ENCODE results near the gene GADD45GIP1. TPM values are rescaled to one million over a fixed set of nuclear protein-coding genes. Genes with fewer than 3 reads are reported as not detected.

The GADD45GIP1 gene
- polyA plus RNA-seq, 2 of the 4 experiments (the other 2 are of a cell fraction), result 26.4 to 31.1 TPM

DNA sequence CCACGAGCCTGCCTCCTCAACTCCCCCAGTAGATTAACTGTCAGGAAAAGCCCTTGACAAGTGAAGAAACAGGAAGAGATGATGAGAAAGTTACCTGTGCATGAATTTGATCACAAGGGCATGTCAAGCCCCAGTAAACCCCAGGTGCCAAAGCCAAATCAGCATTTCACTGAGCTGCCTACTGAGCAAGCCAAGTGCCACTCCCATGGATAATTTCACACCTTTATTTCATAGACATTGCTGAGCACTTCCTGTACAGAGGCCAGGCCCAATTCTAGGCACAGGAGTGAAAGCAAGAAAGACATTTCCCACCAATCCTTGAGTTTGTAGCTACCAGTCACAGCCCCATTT is 2.4 kb downstream of the GADD45GIP1 start:
- ChIA-PET POLR2A (interaction anchor here (0.8 kb wide), 1 partner anchor 21 kb away, joined by 3 read pairs; the partner anchor contains the start of gene FARSA), CTCF (interaction anchor here (1.2 to 5.7 kb wide), 3 partner anchors 10 to 69 kb away, joined by 3 to 43 read pairs (median 6); no protein-coding TSS in a partner anchor)
- DNase-seq (ENCODE audit: low read depth in 1 of 2, low spot score in 1 of 2), result no peak
- H3K4me1 ChIP-seq, result peaks cover 21% of the 10 kb centered on the region; the same call in 2 of the 3 replicates
- peak overlapping the region; percentile 82 for H3K4me2 ChIP-seq
- H3K9me3 ChIP-seq, result no peaks in the 10 kb centered on the region
- H3K27ac ChIP-seq, result no peak overlapping the region
- TF ChIP-seq PHF8 (IDR thresholded peaks at IDR 0.05; ENCODE audit: borderline replicate concordance, low read depth) (no peak), BCL3 (IDR thresholded peaks at IDR 0.05) (no peak), CEBPB (IDR thresholded peaks at IDR 0.05) (no peak), HES2 (IDR thresholded peaks at IDR 0.05) (no peak), ZNF302 (CRISPR knock-in tag; IDR thresholded peaks at IDR 0.05) (no peak), ZSCAN20 (CRISPR knock-in tag; IDR thresholded peaks at IDR 0.05) (no peak), HOXB5 (CRISPR knock-in tag; IDR thresholded peaks at IDR 0.05) (no peak), TP53 (CRISPR knock-in tag; IDR thresholded peaks at IDR 0.05) (no peak), EHF (CRISPR knock-in tag; IDR thresholded peaks at IDR 0.05) (no peak), CBX8 (IDR thresholded peaks at IDR 0.05) (no peak), ZC3H11A (IDR thresholded peaks at IDR 0.05) (no peak), JUN (IDR thresholded peaks at IDR 0.05) (no peak), HOXB13 (CRISPR knock-in tag; IDR thresholded peaks at IDR 0.05; ENCODE audit: low read depth) (no peak), EP300 (IDR thresholded peaks at IDR 0.05) (no peak), HOXA7 (CRISPR knock-in tag; IDR thresholded peaks at IDR 0.05) (no peak)
- FAIRE-seq, result no peak
- ATAC-seq, result no peak
- 88% methylated on average over 1 of the region's 1 CpG for WGBS (ENCODE audit: missing lambda C conversion rate)
- H3K4me3 ChIP-seq, result no peak overlapping the region

DNA sequence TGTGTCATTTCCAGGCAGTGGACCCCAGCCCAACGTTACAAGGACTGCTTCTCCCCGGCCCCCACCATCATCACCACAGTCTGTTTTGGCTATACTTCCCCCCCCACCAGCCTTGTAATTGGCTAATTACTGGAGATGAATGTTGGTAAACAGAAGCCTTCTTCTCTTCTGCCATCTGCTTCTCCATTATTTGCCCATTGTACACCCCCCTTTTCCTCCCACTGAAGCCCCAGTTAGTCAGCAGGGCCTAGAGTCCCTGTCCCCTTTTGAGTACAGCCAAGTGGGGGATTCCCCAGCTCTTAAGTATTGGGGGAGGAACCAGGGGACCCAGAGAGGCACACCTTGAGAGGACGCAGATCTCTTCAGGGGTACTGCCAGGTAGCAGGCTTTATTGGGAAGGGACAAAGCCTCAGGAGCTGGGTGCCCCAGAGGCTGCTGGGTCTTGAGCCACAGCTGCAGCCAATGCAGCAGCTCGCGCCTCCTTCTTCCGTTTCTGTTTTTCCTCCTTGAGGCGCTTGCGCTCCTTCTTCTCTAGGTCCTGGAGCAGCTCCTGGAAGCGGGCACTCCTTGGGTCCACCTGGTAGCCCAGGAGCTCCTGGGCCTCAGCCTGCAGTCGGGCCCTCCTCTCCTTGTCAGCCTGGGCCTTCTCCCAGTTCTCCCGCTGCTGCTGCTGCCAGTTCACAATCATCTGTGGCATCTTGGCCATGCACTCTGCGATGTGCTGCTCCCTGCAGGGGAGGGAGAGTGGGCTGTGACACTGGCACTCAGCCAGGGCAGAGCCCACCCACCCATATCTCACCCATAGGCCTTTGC is 3.0 kb downstream of the GADD45GIP1 start:
- TF ChIP-seq ZSCAN20 (CRISPR knock-in tag; IDR thresholded peaks at IDR 0.05) (no peak), BHLHE40 (IDR thresholded peaks at IDR 0.05; ENCODE audit: low read depth, low read length) (no peak), KDM1A (IDR thresholded peaks at IDR 0.05; ENCODE audit: low read depth) (no peak), NR3C1 (IDR thresholded peaks at IDR 0.05) (no peak)
- ChIA-PET POLR2A (interaction anchor here (0.8 kb wide), 1 partner anchor 20 kb away, joined by 3 read pairs; the partner anchor contains the start of gene FARSA), CTCF (interaction anchor here (1.2 to 5.7 kb wide), 3 partner anchors 11 to 69 kb away, joined by 3 to 43 read pairs (median 6); no protein-coding TSS in a partner anchor)
- DNase-seq (ENCODE audit: low read depth in 1 of 2, low spot score in 1 of 2) (no peak), FAIRE-seq (no peak), ATAC-seq (no peak)
- Histone ChIP-seq H3K4me1 (peaks cover 21% of the 10 kb centered on the region; the same call in 2 of the 3 replicates), H3K9me3 (no peaks in the 10 kb centered on the region), H3K4me3 (no peak overlapping the region), H3K27ac (0 out of 6 replicates have a peak overlapping the region, but pooled peaks of 1 of the 2 experiments have one; percentile 12), H3K4me2 (no peak overlapping the region; the same call in 2 of the 3 replicates)
- WGBS (ENCODE audit: missing lambda C conversion rate), result 89% methylated on average over 9 of the region's 12 CpGs

GRCh38 chr19:12953138-12953798 is 3.8 kb downstream of the GADD45GIP1 start:
- Histone ChIP-seq H3K27ac (peak overlapping the region in 1 of 2 experiments; percentile 24; a peak in 1 of 6 replicates), H3K4me1 (peaks cover 21% of the 10 kb centered on the region; the same call in 2 of the 3 replicates), H3K9me3 (no peaks in the 10 kb centered on the region), H3K4me3 (no peak overlapping the region), H3K4me2 (no peak overlapping the region)
- FAIRE-seq, result no peak
- DNase-seq (ENCODE audit: low read depth in 1 of 2, low spot score in 1 of 2), result no peak
- ChIA-PET POLR2A (interaction anchor here (0.6 kb wide), 1 partner anchor 8 kb away, joined by 3 read pairs; no protein-coding TSS in a partner anchor), CTCF (interaction anchor here (2.2 to 5.7 kb wide), 2 partner anchors 12 to 23 kb away, joined by 6 to 43 read pairs; no protein-coding TSS in a partner anchor)
- no peak for TF ChIP-seq ZNF302 (CRISPR knock-in tag; IDR thresholded peaks at IDR 0.05)
- no peak for TF ChIP-seq ELK1 (IDR thresholded peaks at IDR 0.05; ENCODE audit: low read depth, low read length)
- TF ChIP-seq RFX5 (IDR thresholded peaks at IDR 0.05), result no peak
- TF ChIP-seq MAFK (IDR thresholded peaks at IDR 0.05; ENCODE audit: partially characterized antibody), result no peak
- TF ChIP-seq, protein P1, sequence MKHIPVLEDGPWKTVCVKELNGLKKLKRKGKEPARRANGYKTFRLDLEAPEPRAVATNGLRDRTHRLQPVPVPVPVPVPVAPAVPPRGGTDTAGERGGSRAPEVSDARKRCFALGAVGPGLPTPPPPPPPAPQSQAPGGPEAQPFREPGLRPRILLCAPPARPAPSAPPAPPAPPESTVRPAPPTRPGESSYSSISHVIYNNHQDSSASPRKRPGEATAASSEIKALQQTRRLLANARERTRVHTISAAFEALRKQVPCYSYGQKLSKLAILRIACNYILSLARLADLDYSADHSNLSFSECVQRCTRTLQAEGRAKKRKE (CRISPR knock-in tag; IDR thresholded peaks at IDR 0.05; ENCODE audit: low read depth), result no peak
- TF ChIP-seq FOSL2 (IDR thresholded peaks at IDR 0.05), result no peak
- TF ChIP-seq FOSL2 (CRISPR knock-in tag; IDR thresholded peaks at IDR 0.05), result no peak
- TF ChIP-seq HEYL (CRISPR knock-in tag; IDR thresholded peaks at IDR 0.05), result no peak
- ATAC-seq, result no peak
- 79% methylated on average over 8 of the region's 11 CpGs for WGBS (ENCODE audit: missing lambda C conversion rate)
